GM18951 (cell line): ENCODE measurements around the gene CHRM4.

ENCODE experiments used
- POLR2A ChIP-seq: IDR thresholded peaks from 4 replicates; pipeline ENCODE4 v1.6.1; 2011; ENCODE audit warnings: mild to moderate bottlenecking; ENCODE audit not compliant: insufficient read length, insufficient read depth; ENCODE audit errors: extremely low read depth
- in situ Hi-C: fragments of 300-500 bp; cut with MboI; formaldehyde crosslinking; loops from one replicate; pipeline ENCODE4 v1.12.0; 2022; ENCODE audit warnings: low sequenced_read_pairs, mixed read lengths, inconsistent platforms; ENCODE audit not compliant: unreplicated experiment

Gene CHRM4

DNA sequence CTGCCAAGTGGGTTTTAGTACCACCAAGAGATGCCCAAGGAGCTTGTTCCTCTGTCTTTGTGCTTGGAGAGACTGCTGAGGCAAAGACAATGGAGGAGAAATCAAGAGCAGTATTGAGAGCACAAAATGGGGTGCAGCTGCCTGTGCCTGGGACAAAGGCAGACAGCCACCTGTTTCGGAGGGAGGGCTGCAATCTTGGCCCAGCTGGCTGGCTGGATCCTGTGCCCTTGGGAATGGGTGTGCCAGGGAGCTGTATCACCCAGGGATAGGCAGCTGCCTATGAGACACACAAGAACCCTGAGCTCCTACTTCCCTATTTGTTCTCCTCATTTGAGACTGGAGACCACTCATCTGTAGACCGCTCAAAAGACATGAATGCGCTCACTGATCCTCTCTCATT is 23.3 kb upstream of the CHRM4 start:
- in situ Hi-C loops, result no loop called here
- no peak for TF ChIP-seq POLR2A

DNA sequence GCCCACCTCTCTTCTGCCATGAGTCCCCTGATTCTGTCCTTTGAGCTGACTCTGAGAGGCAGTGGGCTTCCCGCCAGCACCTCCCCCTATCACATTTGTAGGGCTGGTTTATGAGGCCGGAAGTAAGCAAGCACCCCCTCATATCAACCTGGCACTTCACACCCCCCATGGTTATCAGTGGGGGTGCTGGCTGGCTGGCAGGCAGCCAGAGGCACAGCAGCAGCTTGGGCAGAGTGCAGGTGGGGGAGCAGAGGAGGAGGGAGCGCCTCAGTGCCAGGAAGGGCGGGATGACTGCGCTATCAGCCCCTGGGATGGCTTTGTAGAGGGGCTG is 22.9 kb upstream of the CHRM4 start:
- TF ChIP-seq POLR2A, result no peak
- in situ Hi-C loops, result no loop called here

- in situ Hi-C loops, result no loop called here
- TF ChIP-seq POLR2A, result no peak
These were observed 22.3 kb upstream of the CHRM4 start for GRCh38 chr11:46413760-46414465.

DNA sequence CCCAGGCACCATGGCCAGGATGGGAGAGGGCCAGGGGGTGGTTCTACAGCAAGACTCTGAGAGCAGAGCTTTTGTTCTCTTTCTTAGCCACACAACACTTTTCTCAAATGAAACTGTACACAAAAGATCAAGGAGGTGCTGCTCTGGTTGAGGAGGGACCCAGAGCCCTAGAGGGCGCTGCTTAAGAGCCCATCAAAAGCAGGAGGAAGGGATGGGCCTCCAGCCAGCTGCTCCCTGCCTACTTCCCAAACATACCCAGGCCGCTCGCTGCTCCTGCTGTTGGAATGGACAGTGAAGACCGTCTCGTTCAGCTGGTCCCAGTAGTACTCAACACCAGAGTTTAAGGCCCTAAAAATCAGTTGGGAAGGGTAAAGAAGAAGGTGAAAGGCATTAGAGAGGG is 18.4 kb upstream of the CHRM4 start:
- TF ChIP-seq POLR2A, result no peak
- in situ Hi-C loops, result no loop called here

DNA sequence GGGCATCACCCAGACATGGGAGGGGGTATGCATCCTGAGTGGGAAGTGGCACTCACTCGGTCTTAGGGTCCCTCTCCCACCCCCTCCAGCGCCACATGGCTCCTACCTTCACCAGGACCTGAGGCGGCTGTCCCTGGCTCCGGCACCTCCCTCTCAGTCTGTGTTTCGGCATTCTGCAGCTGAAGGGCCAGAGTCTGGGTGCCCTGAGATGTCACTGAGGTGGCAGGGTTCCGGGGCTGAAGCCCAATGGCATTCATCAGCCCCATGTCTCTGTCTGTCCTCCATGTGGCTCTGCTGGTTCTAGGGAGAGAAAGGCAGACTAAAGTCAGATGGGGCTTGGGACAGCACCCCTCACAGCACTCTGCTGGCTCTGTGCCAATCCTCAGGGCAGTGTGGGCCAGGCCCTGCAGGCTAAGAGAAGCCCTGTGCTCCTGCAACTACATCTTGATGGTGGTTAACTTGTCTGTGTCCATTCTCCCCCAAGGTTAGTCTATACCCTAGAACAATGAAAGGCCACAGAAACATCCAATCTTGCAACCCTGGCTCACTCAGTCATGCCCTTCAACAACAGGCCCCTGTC is 16.9 kb upstream of the CHRM4 start:
- in situ Hi-C loops, result no loop called here
- no peak for TF ChIP-seq POLR2A

GRCh38 chr11:46407635-46408034 is 16.1 kb upstream of the CHRM4 start:
- in situ Hi-C loops, result no loop called here

DNA sequence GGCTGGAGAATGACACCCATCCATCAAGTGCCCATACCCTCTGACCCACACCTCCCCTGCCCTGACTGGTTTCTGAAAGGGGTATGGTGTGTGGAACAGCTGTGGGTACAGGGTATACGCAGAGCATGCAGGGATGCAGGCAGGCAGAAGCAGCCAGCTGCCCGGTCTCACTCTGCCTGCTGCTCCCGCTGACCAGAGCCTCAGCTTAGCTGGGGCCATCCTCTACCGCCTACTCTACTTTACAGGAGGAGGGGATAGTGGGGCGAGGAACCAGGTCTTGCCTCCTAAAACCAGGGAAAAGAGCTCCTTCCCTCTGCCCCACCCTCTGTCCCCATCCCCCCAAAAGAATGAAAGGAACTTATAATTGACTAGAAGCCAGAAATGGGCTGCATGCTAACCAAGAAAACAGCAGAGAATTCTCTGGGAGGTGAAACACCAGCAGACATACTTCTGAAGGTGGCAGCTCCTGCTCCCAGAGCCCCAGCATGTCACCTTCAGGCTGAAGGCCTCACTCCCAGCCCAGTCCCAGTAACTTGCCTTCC is 13.0 kb upstream of the CHRM4 start:
- TF ChIP-seq POLR2A, result no peak
- in situ Hi-C loops, result no loop called here

More at GRCh38 chr11:46407635-46408034, 16.1 kb upstream of the CHRM4 start:
- no peak for TF ChIP-seq POLR2A

- in situ Hi-C loops, result no loop called here
- TF ChIP-seq POLR2A, result no peak
These were observed 11.7 kb upstream of the CHRM4 start for GRCh38 chr11:46402957-46403902.

- in situ Hi-C loops, result no loop called here
These were observed 6.0 kb upstream of the CHRM4 start for GRCh38 chr11:46397526-46397925.

DNA sequence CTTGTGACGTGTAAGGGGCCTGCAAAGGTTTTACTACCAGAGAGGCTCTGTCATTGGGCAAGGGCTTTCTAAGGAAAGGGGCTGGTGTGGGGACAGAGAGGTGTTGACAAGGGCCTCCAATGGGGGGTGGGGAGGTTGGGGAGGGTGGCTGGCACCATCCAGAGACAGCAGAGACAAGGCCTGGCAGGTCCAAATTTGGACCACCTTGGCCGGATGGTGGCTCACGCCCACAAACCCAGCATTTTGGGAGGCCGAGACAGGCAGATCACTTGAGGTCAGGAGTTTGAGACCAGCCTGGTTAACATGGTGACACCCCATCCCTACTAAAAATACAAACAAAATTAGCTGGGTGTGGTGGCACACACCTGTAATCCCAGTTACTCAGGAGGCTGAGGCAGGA is 2.2 kb upstream of the CHRM4 start:
- in situ Hi-C loops, result no loop called here
- no peak for TF ChIP-seq POLR2A

More at GRCh38 chr11:46397526-46397925, 6.0 kb upstream of the CHRM4 start:
- TF ChIP-seq POLR2A, result no peak

- in situ Hi-C loops, result no loop called here
- no peak for TF ChIP-seq POLR2A
These were observed 1.6 kb upstream of the CHRM4 start for GRCh38 chr11:46393231-46393616.

GRCh38 chr11:46392421-46393230 is 1.1 kb upstream of the CHRM4 start:
- no peak for TF ChIP-seq POLR2A
- in situ Hi-C loops, result no loop called here

DNA sequence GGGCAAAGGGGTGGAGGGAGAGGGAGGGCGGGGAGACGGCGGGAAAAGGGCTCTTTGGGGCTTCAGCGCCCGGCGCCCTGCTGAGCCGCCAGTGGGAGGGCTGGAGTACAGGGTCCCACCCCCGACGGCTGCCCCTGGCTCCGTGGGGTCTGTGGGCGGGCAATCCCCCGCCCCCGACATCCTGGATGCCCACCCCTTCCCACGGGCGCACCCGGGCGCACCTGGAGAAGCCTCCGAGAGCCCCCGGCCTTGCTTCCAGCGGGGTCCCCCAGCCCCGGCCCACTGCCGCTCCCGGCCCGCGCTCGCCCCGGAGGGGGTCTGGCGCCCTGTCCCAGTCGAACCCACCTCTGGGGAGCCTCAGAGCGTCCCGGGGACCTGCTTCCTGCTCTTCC is 394 bp downstream of the CHRM4 start:
- no peak for TF ChIP-seq POLR2A
- in situ Hi-C loops, result no loop called here
